Suprapubic skin (tissue), 4 donors: ENCODE data around the gene PSMC5. TPM values are rescaled to one million over a fixed set of nuclear protein-coding genes. Genes with fewer than 3 reads are reported as not detected.
"Not testable (repeated sequence)": the region's sequence is repeated elsewhere in the genome, so short reads cannot be mapped to it uniquely, and the experiment has no call there.

Experiments used
- DNase-seq, 2 donors: peaks; one replicate each; pipeline ENCODE4 v3.0.0-alpha.2; 2019; ENCODE audit warnings: low spot score in 2 of 2
- H3K27ac ChIP-seq: fragments of 200-600 bp; sonication (generic); one replicate; pipeline ENCODE4 v1.5.1; 2019
- H3K27me3 ChIP-seq: fragments of 200-600 bp; sonication (generic); one replicate; pipeline ENCODE4 v1.5.1; 2019
- H3K36me3 ChIP-seq: fragments of 200-600 bp; sonication (generic); one replicate; pipeline ENCODE4 v1.5.1; 2019
- H3K4me1 ChIP-seq: fragments of 200-600 bp; sonication (generic); one replicate; pipeline ENCODE4 v1.5.1; 2019
- H3K4me3 ChIP-seq: fragments of 200-600 bp; sonication (generic); one replicate; pipeline ENCODE4 v1.5.1; 2019; ENCODE audit warnings: mild to moderate bottlenecking
- H3K9me3 ChIP-seq: fragments of 200-600 bp; sonication (generic); one replicate; pipeline ENCODE4 v1.5.1; 2019
- CTCF ChIP-seq, 2 donors: fragments of 200-600 bp in 1 of 2; fragments of 450-650 bp in 1 of 2; sonication (generic) in 1 of 2; IDR thresholded peaks; one replicate each; pipeline ENCODE4 v1.5.1; 2016 to 2019; ENCODE audit warnings: antibody characterized with exemption in 2 of 2, mild to moderate bottlenecking in 1 of 2, moderate library complexity in 1 of 2
- EP300 ChIP-seq: sonication (generic); formaldehyde crosslinking; IDR thresholded peaks from one replicate; pipeline ENCODE4 v1.6.1; 2017; ENCODE audit warnings: antibody characterized with exemption
- POLR2A ChIP-seq, 2 donors: fragments of 450-650 bp; IDR thresholded peaks; one replicate each; pipeline ENCODE4 v1.6.1; 2017; ENCODE audit warnings: antibody characterized with exemption in 2 of 2, mild to moderate bottlenecking in 2 of 2, moderate library complexity in 2 of 2
- POLR2AphosphoS5 ChIP-seq, 3 donors: sonication (generic); formaldehyde crosslinking; IDR thresholded peaks; one replicate each; pipeline ENCODE4 v1.6.1; 2017; ENCODE audit warnings: antibody characterized with exemption in 3 of 3
- WGBS: methylation state at CpG from one replicate; pipeline ENCODE4 v1.1.5; 2018; 5-methylcytosine and 5-hydroxymethylcytosine counted together
- total RNA-seq, 4 donors: library from RNA; depleted of rRNA; stranded (reverse); fragments of >200 nt; gene quantifications; one replicate each; pipeline ENCODE4 v1.1.0, GENCODE V29; 2016

The PSMC5 gene
- total RNA-seq, 4 donors from 2014 or later = 105 to 144 (median 118) TPM

DNA sequence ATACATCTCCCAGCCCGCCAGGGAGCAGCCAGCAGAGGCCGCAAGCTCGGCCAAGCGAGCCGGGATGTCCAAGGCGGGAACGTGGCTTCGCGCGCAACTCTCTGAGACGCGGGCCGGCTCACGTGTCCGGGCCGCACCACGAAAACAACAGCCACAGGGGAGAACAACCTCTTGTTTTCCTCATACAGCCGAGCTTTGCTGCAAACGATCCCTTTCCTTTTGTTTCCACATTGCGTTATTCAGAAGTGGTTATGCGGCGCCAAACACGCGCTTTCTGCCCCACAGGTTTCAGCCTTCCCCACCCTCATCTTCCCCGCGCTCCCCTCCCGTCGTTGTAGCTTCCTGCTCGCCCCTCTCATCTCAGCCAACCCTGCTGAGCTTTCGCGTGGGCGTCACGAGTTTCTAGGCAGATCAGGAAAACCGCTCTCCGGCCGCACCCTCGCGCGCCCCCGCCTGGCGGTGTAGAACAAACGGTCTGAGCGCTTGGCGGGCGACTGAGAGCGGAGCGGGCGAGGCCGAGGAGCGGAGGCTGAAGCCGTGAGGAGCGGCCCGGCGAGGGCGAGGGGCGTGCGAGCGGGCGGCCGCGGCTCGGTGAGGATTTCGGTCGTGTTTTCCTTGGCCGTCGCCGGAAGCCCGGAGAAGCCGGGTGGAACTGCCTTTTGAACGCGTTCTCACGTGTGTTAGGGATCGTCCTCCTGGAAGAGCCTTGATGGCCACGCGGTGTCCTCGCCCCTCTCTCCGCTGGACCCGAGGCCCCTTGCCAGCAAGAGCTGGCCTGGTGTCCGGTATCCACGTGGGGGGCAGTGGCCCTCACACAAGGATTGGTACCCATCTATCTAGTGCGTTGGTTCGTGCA lies 21.8 kb downstream of the PSMC5 start:
- 22% methylated on average over 51 of the region's 82 CpGs for WGBS
- no peaks in the 10 kb centered on the region for H3K9me3 ChIP-seq
- H3K27ac ChIP-seq = peak overlapping the region; percentile 53
- peaks cover 10% of the 10 kb centered on the region for H3K4me1 ChIP-seq
- DNase-seq = peak; percentile 95 to 98
- no peaks in the 10 kb centered on the region for H3K36me3 ChIP-seq
- peak; percentile 4 to 93 (median 61) for TF ChIP-seq POLR2AphosphoS5 (IDR thresholded peaks at IDR 0.05)
- no peak for TF ChIP-seq POLR2A (IDR thresholded peaks at IDR 0.05)
- peak; percentile 34 to 68 for TF ChIP-seq CTCF (IDR thresholded peaks at IDR 0.05)
- no peak for TF ChIP-seq EP300
- H3K4me3 ChIP-seq = peak overlapping the region; percentile 32
- no peaks in the 10 kb centered on the region for H3K27me3 ChIP-seq

DNA sequence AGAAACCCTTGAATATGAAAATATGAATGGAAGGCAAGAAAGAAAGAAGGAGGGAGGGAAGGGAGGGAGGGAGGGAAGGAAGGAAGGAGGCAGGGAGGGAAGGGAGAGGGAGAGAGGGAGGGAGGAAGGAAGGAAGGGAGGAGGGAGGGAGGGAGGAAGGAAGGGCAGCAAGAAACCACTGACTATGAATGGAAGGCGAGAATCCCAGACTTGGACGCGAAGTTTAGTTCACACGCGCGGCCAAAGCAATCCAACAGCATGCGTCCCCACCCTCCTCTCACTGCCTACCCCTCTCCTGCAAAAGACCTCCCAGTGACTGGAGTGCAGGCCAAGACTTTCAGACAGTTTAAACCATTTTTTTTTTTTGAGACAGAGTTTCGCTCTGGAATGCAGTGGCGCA lies 23.2 kb downstream of the PSMC5 start:
- Histone ChIP-seq H3K27ac (no peak overlapping the region), H3K4me3 (no peak overlapping the region), H3K27me3 (no peaks in the 10 kb centered on the region), H3K9me3 (no peaks in the 10 kb centered on the region), H3K4me1 (peaks cover 10% of the 10 kb centered on the region), H3K36me3 (no peaks in the 10 kb centered on the region)
- DNase-seq = no peak
- 90% methylated on average over 9 of the region's 9 CpGs for WGBS
- TF ChIP-seq EP300 (no peak), CTCF (IDR thresholded peaks at IDR 0.05) (no peak), POLR2AphosphoS5 (IDR thresholded peaks at IDR 0.05) (no peak), POLR2A (IDR thresholded peaks at IDR 0.05) (no peak)

GRCh38 chr17:63853260-63853659 lies 26.0 kb downstream of the PSMC5 start:
- Histone ChIP-seq H3K9me3 (no peaks in the 10 kb centered on the region), H3K4me3 (no peak overlapping the region), H3K36me3 (no peaks in the 10 kb centered on the region), H3K4me1 (peaks cover 10% of the 10 kb centered on the region), H3K27me3 (no peaks in the 10 kb centered on the region), H3K27ac (no peak overlapping the region)
- 95% methylated on average over 2 of the region's 2 CpGs for WGBS
- TF ChIP-seq POLR2AphosphoS5 (IDR thresholded peaks at IDR 0.05) (no peak), POLR2A (IDR thresholded peaks at IDR 0.05) (no peak), EP300 (no peak), CTCF (IDR thresholded peaks at IDR 0.05) (no peak)
- no peak for DNase-seq

DNA sequence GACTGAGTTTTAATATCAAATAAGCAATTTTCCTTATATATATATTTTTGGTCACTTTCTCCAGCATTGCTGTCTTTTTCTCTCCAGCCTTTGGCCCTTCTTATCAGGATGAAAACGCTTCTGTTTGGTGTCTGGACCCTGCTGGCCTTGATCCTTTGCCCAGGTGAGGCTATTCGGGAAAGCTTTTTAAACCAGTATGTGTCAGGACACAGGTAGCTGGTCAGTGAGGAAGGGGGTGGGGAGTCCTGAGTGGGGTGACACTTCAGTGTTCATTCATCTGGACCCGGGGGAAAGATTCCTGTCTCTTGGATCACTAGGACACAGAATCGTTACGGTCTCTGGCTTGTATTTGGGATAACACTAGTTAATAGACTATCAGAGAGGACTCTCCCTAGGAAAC lies 27.5 kb downstream of the PSMC5 start:
- TF ChIP-seq POLR2A (IDR thresholded peaks at IDR 0.05) (no peak), CTCF (IDR thresholded peaks at IDR 0.05) (no peak), POLR2AphosphoS5 (IDR thresholded peaks at IDR 0.05) (no peak), EP300 (no peak)
- Histone ChIP-seq H3K36me3 (no peaks in the 10 kb centered on the region), H3K9me3 (no peaks in the 10 kb centered on the region), H3K27ac (no peak overlapping the region), H3K27me3 (no peaks in the 10 kb centered on the region), H3K4me3 (no peak overlapping the region), H3K4me1 (no peaks in the 10 kb centered on the region)
- DNase-seq = no peak
- WGBS = 82% methylated on average over 5 of the region's 5 CpGs

GRCh38 chr17:63855185-63855584 lies 28.0 kb downstream of the PSMC5 start:
- no peak overlapping the region for H3K27ac ChIP-seq
- H3K4me3 ChIP-seq = no peak overlapping the region
- no peaks in the 10 kb centered on the region for H3K36me3 ChIP-seq
- WGBS = 93% methylated on average over 8 of the region's 8 CpGs
- no peaks in the 10 kb centered on the region for H3K9me3 ChIP-seq
- H3K27me3 ChIP-seq = no peaks in the 10 kb centered on the region
- TF ChIP-seq POLR2A (IDR thresholded peaks at IDR 0.05) = no peak
- no peak for TF ChIP-seq EP300
- TF ChIP-seq POLR2AphosphoS5 (IDR thresholded peaks at IDR 0.05) = no peak
- no peak for TF ChIP-seq CTCF (IDR thresholded peaks at IDR 0.05)
- no peaks in the 10 kb centered on the region for H3K4me1 ChIP-seq
- no peak for DNase-seq

- DNase-seq, H3K27ac ChIP-seq, H3K27me3 ChIP-seq, H3K4me1 ChIP-seq, H3K4me3 ChIP-seq, H3K9me3 ChIP-seq, H3K36me3 ChIP-seq: not testable (repeated sequence)
- 87% methylated on average over 8 of the region's 8 CpGs for WGBS
These were observed 29.2 kb downstream of the PSMC5 start for GRCh38 chr17:63856425-63856824.
